Measurements from ENCODE around the gene CSMD2.

- TF ChIP-seq CTCF (conservative IDR thresholded peaks at IDR 0.05; ENCODE audit: low read length) (no peak), EZH2phosphoT487 (IDR thresholded peaks at IDR 0.05; ENCODE audit: borderline replicate concordance, low read depth, low read length) (no peak)
Observed at GRCh38 chr1:33762962-33763361, 402.1 kb downstream of the CSMD2 start.
